Transverse colon (tissue), 4 donors: ENCODE data around the gene INSIG2. TPM values are rescaled to one million over a fixed set of nuclear protein-coding genes. Genes with fewer than 3 reads are reported as not detected.

Experiments
- DNase-seq: peaks from one replicate; pipeline ENCODE4 v3.0.0-alpha.2; 2019
- H3K27ac ChIP-seq, 4 donors: fragments of 200-600 bp; sonication (generic); 2 replicates each; pipeline ENCODE4 v1.5.1; 2016 to 2018; ENCODE audit warnings: inconsistent platforms in 4 of 4
- H3K27me3 ChIP-seq: fragments of 200-600 bp; sonication (generic); 2 replicates; pipeline ENCODE4 v1.5.1; 2017; ENCODE audit warnings: inconsistent platforms
- H3K36me3 ChIP-seq, 4 donors: fragments of 200-600 bp; sonication (generic); 2 replicates each; pipeline ENCODE4 v1.5.1; 2017 to 2019; ENCODE audit warnings: inconsistent platforms in 4 of 4
- H3K4me1 ChIP-seq, 4 donors: fragments of 200-600 bp; sonication (generic); 2 replicates each; pipeline ENCODE4 v1.5.1; 2017 to 2020; ENCODE audit warnings: inconsistent platforms in 4 of 4
- H3K4me3 ChIP-seq, 4 donors: fragments of 200-600 bp; sonication (generic); 1 replicate in 1 of 4; 2 replicates in 3 of 4; pipeline versions ENCODE4 v1.5.1 to v1.6.1; 2017 to 2019; ENCODE audit warnings: inconsistent platforms in 4 of 4
- H3K9me3 ChIP-seq, 2 donors: fragments of 200-600 bp; sonication (generic); 2 replicates each; pipeline ENCODE4 v1.5.1; 2017 to 2019; ENCODE audit warnings: inconsistent platforms in 2 of 2
- CTCF ChIP-seq, 5 experiments: fragments of 200-600 bp in 3 of 5; fragments of 450-650 bp in 2 of 5; sonication (generic) in 3 of 5; IDR thresholded peaks; 1 replicate in 2 of 5; 2 replicates in 3 of 5; pipeline ENCODE4 v1.5.1; 2016 to 2017; ENCODE audit warnings: antibody characterized with exemption in 5 of 5, inconsistent platforms in 3 of 5, mild to moderate bottlenecking in 2 of 5, moderate library complexity in 1 of 5
- EP300 ChIP-seq: sonication (generic); formaldehyde crosslinking; IDR thresholded peaks from one replicate; pipeline ENCODE4 v1.6.1; 2017; ENCODE audit warnings: antibody characterized with exemption, low read depth
- POLR2A ChIP-seq: fragments of 450-650 bp; IDR thresholded peaks from one replicate; pipeline ENCODE4 v1.6.1; 2016; ENCODE audit warnings: antibody characterized with exemption, mild to moderate bottlenecking, moderate library complexity
- POLR2AphosphoS5 ChIP-seq, 3 donors: sonication (generic); formaldehyde crosslinking; IDR thresholded peaks; one replicate each; pipeline ENCODE4 v1.6.1; 2016; ENCODE audit warnings: antibody characterized with exemption in 3 of 3
- WGBS, 2 donors: methylation state at CpG; one replicate each; pipeline ENCODE4 v1.1.5; 2018; ENCODE audit warnings: low coverage in 1 of 2; 5-methylcytosine and 5-hydroxymethylcytosine counted together
- in situ Hi-C, 4 donors: fragments of 200-750 bp; cut with MboI; loops; one replicate each; pipeline versions ENCODE4 v1.15.0 to v1.15.1; 2017; ENCODE audit warnings: low sequenced_read_pairs in 3 of 4, low pct_ligation_motif_present in 1 of 4, low pct_unique_long_range_greater_than_20kb in 1 of 4
- intact Hi-C: fragments of 100-400 bp; cut with DNase I; formaldehyde crosslinking; loops from one replicate; pipeline ENCODE4 v1.15.1; 2023; ENCODE audit warnings: low total_unique reads
- total RNA-seq, 4 donors: library from RNA; depleted of rRNA; stranded (reverse); fragments of >200 nt; gene quantifications; one replicate each; pipeline ENCODE4 v1.1.0, GENCODE V29; 2016

The INSIG2 gene
- total RNA-seq, 4 donors from 2014 or later = 1.00 to 19.5 (median 12.3) TPM

GRCh38 chr2:118055512-118056164, 32.6 kb upstream of the INSIG2 start:
- H3K9me3 ChIP-seq = no peaks in the 10 kb centered on the region
- no peaks in the 10 kb centered on the region for H3K36me3 ChIP-seq
- intact Hi-C loops = no loop called here
- H3K27me3 ChIP-seq = no peaks in the 10 kb centered on the region
- no peak overlapping the region for H3K27ac ChIP-seq
- WGBS, 2 donors = 56 to 85% methylated on average over 6 to 10 of the region's 10 CpGs
- no peaks in the 10 kb centered on the region for H3K4me1 ChIP-seq
- TF ChIP-seq CTCF (IDR thresholded peaks at IDR 0.05) (no peak), POLR2AphosphoS5 (IDR thresholded peaks at IDR 0.05) (no peak), POLR2A (no peak), EP300 (no peak)
- in situ Hi-C loops = no loop called here
- no peak for DNase-seq
- H3K4me3 ChIP-seq = no peak overlapping the region

- H3K36me3 ChIP-seq = no peaks in the 10 kb centered on the region
- H3K27ac ChIP-seq = no peak overlapping the region
- H3K4me1 ChIP-seq = no peaks in the 10 kb centered on the region
- WGBS, 2 donors = 48 to 86% methylated on average over 1 to 3 of the region's 3 CpGs
- in situ Hi-C loops = no loop called here
- no peaks in the 10 kb centered on the region for H3K9me3 ChIP-seq
- no peak overlapping the region for H3K4me3 ChIP-seq
- intact Hi-C loops = no loop called here
- TF ChIP-seq POLR2A = no peak
- no peak for TF ChIP-seq EP300
- TF ChIP-seq CTCF (IDR thresholded peaks at IDR 0.05) = no peak
- TF ChIP-seq POLR2AphosphoS5 (IDR thresholded peaks at IDR 0.05) = no peak
- DNase-seq = peak; percentile 10
- H3K27me3 ChIP-seq = no peaks in the 10 kb centered on the region
These were observed 32.1 kb upstream of the INSIG2 start for GRCh38 chr2:118056165-118056534.

- in situ Hi-C loops (no loop called here), intact Hi-C loops (no loop called here)
- H3K27ac ChIP-seq = no peak overlapping the region
- no peak overlapping the region for H3K4me3 ChIP-seq
- H3K4me1 ChIP-seq = no peaks in the 10 kb centered on the region
- no peak for DNase-seq
- no peak for TF ChIP-seq POLR2A
- no peak for TF ChIP-seq EP300
- no peak for TF ChIP-seq POLR2AphosphoS5 (IDR thresholded peaks at IDR 0.05)
- no peak for TF ChIP-seq CTCF (IDR thresholded peaks at IDR 0.05)
- H3K9me3 ChIP-seq = no peaks in the 10 kb centered on the region
- H3K36me3 ChIP-seq = no peaks in the 10 kb centered on the region
- H3K27me3 ChIP-seq = no peaks in the 10 kb centered on the region
- WGBS, 2 donors = 96 to 100% methylated on average over 3 of the region's 3 CpGs
These were observed 31.5 kb upstream of the INSIG2 start for GRCh38 chr2:118056801-118057200.

- Histone ChIP-seq H3K4me3 (no peak overlapping the region), H3K4me1 (no peaks in the 10 kb centered on the region), H3K36me3 (no peaks in the 10 kb centered on the region), H3K27ac (no peak overlapping the region), H3K27me3 (peaks cover 5% of the 10 kb centered on the region), H3K9me3 (no peaks in the 10 kb centered on the region)
- TF ChIP-seq EP300 (no peak), POLR2AphosphoS5 (IDR thresholded peaks at IDR 0.05) (no peak), POLR2A (no peak), CTCF (IDR thresholded peaks at IDR 0.05) (no peak)
- intact Hi-C loops (no loop called here), in situ Hi-C loops (no loop called here)
- 71% methylated on average over 1 to 3 of the region's 3 CpGs for WGBS, 2 donors
- DNase-seq = no peak
These were observed 29.3 kb upstream of the INSIG2 start for GRCh38 chr2:118058951-118059350.
